ENCODE measurements around the gene CBX7.

DNA sequence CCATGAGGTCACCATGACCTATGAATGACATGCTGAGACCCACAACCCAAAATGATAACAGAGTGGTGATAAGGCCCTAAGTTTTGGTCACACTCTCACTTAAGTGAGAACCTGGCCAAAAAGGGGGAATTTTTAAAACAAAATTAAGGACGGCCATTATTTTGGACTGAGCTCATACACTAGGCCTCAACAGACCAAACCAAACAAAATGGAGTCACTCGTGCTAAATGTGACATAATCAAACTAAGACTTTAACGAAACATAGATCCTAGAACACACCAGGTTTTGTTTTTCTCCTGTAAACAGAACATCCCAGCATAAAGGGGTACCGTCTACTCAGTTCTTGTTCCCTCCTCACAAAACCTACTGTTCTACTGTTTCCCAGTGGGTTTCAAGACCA lies 44.0 kb downstream of the CBX7 start:
- TF ChIP-seq YY1 (IDR thresholded peaks at IDR 0.05; ENCODE audit: borderline replicate concordance in 1 of 3, control insufficient read depth in 1 of 3, extremely low read depth in 1 of 3, insufficient read depth in 3 of 3, insufficient read length in 1 of 3, insufficient replicate concordance in 2 of 3, low read depth in 1 of 3, low read length in 2 of 3) = no peak
- no peak for TF ChIP-seq ZNF586 (CRISPR knock-in tag; conservative IDR thresholded peaks at IDR 0.05)

All from K562 (cell line).